ENCODE measurements around the gene MBD6.
"Not testable (repeated sequence)": the region's sequence is repeated elsewhere in the genome, so short reads cannot be mapped to it uniquely, and the experiment has no call there.

The MBD6 gene

GRCh38 chr12:57515934-57516541 lies 6.6 kb upstream of the MBD6 start:
- H2AK5ac ChIP-seq (ENCODE audit: low read depth, low read length), result no peak overlapping the region

GRCh38 chr12:57516617-57517153 lies 5.9 kb upstream of the MBD6 start:
- Histone ChIP-seq H2BK120ac (ENCODE audit: low read depth, low read length) (no peak overlapping the region), H3K18ac (ENCODE audit: low read length) (no peak overlapping the region), H3K27me3 (ENCODE audit: control insufficient read depth in 3 of 3, insufficient read depth in 3 of 3, low read depth in 1 of 3, low read length in 3 of 3) (peaks cover 0 to 2% (median 0%) of the 10 kb centered on the region in 3 experiments), H2BK12ac (ENCODE audit: low read length) (no peak overlapping the region), H3K4me2 (ENCODE audit: insufficient read depth, low read length, poor library complexity, severe bottlenecking) (no peak overlapping the region), H3K4ac (ENCODE audit: low read length) (no peak overlapping the region), H3K4me3 (ENCODE audit: low read length in 2 of 2) (no peak overlapping the region), H2BK5ac (ENCODE audit: low read length) (no peak overlapping the region), H3K27ac (replicated peaks; ENCODE audit: low read length) (no peak overlapping the region), H2AFZ (ENCODE audit: low read length) (no peak overlapping the region), H4K8ac (ENCODE audit: low read depth, low read length) (no peak overlapping the region), H3K36me3 (replicated peaks in 1 of 2; ENCODE audit: control insufficient read depth in 2 of 2, insufficient read depth in 2 of 2, low read length in 2 of 2) (peaks cover 38 to 77% of the 10 kb centered on the region in 2 donors), H3K23ac (ENCODE audit: low read depth, low read length, poor library complexity) (no peak overlapping the region), H2BK15ac (ENCODE audit: low read length) (no peak overlapping the region), H3K79me1 (ENCODE audit: low read depth, low read length) (no peaks in the 10 kb centered on the region), H4K91ac (ENCODE audit: low read depth, low read length, poor library complexity) (no peak overlapping the region), H3K14ac (ENCODE audit: low read length) (no peak overlapping the region), H3K4me1 (ENCODE audit: control insufficient read depth in 2 of 2, insufficient read depth in 1 of 2, low read depth in 1 of 2, low read length in 2 of 2) (peaks cover 12% of the 10 kb centered on the region in 2 donors), H3K9ac (ENCODE audit: low read depth, low read length, poor library complexity) (no peak overlapping the region), H2AK5ac (ENCODE audit: low read depth, low read length) (no peak overlapping the region), H3K9me3 (replicated peaks in 1 of 2; ENCODE audit: control insufficient read depth in 2 of 2, insufficient read depth in 1 of 2, low read depth in 1 of 2, low read length in 2 of 2) (no peaks in the 10 kb centered on the region)
- DNase-seq (ENCODE audit: low spot score), result no peak
- WGBS, 2 donors (ENCODE audit: extremely low coverage in 2 of 2, insufficient read length in 2 of 2, insufficient replicate concordance in 1 of 2), result no CpG with 5 or more reads among the region's 11 CpGs

More at GRCh38 chr12:57515934-57516541, 6.6 kb upstream of the MBD6 start:
- H3K79me1 ChIP-seq (ENCODE audit: low read depth, low read length), result no peaks in the 10 kb centered on the region
- H3K4me3 ChIP-seq (ENCODE audit: low read length in 2 of 2), result no peak overlapping the region
- H3K27me3 ChIP-seq (ENCODE audit: control insufficient read depth in 3 of 3, insufficient read depth in 3 of 3, low read depth in 1 of 3, low read length in 3 of 3), result peaks cover 0 to 2% (median 0%) of the 10 kb centered on the region in 3 experiments
- peaks cover 6 to 7% of the 10 kb centered on the region in 2 donors for H3K4me1 ChIP-seq (ENCODE audit: control insufficient read depth in 2 of 2, insufficient read depth in 1 of 2, low read depth in 1 of 2, low read length in 2 of 2)
- peaks cover 44 to 84% of the 10 kb centered on the region in 2 donors for H3K36me3 ChIP-seq (replicated peaks in 1 of 2; ENCODE audit: control insufficient read depth in 2 of 2, insufficient read depth in 2 of 2, low read length in 2 of 2)
- H2AFZ ChIP-seq (ENCODE audit: low read length), result no peak overlapping the region
- no peak overlapping the region for H3K27ac ChIP-seq (replicated peaks; ENCODE audit: low read length)
- no peak for DNase-seq (ENCODE audit: low spot score)
- no peak overlapping the region for H2BK12ac ChIP-seq (ENCODE audit: low read length)
- no peak overlapping the region for H3K23ac ChIP-seq (ENCODE audit: low read depth, low read length, poor library complexity)
- H3K14ac ChIP-seq (ENCODE audit: low read length), result no peak overlapping the region
- no peak overlapping the region for H3K4ac ChIP-seq (ENCODE audit: low read length)
- H3K9ac ChIP-seq (ENCODE audit: low read depth, low read length, poor library complexity), result no peak overlapping the region
- whole genome bisulfite sequencing, 2 donors (ENCODE audit: extremely low coverage in 2 of 2, insufficient read length in 2 of 2, insufficient replicate concordance in 1 of 2), result no CpG with 5 or more reads among the region's 11 CpGs
- H4K8ac ChIP-seq (ENCODE audit: low read depth, low read length), result no peak overlapping the region
- no peak overlapping the region for H2BK15ac ChIP-seq (ENCODE audit: low read length)
- no peak overlapping the region for H4K91ac ChIP-seq (ENCODE audit: low read depth, low read length, poor library complexity)
- no peak overlapping the region for H2BK120ac ChIP-seq (ENCODE audit: low read depth, low read length)
- no peak overlapping the region for H3K4me2 ChIP-seq (ENCODE audit: insufficient read depth, low read length, poor library complexity, severe bottlenecking)
- H3K18ac ChIP-seq (ENCODE audit: low read length), result no peak overlapping the region
- H3K9me3 ChIP-seq (replicated peaks in 1 of 2; ENCODE audit: control insufficient read depth in 2 of 2, insufficient read depth in 1 of 2, low read depth in 1 of 2, low read length in 2 of 2), result no peaks in the 10 kb centered on the region
- H2BK5ac ChIP-seq (ENCODE audit: low read length), result no peak overlapping the region

GRCh38 chr12:57517187-57517586 lies 5.4 kb upstream of the MBD6 start:
- Histone ChIP-seq H2BK120ac (ENCODE audit: low read depth, low read length) (no peak overlapping the region), H3K9me3 (replicated peaks in 1 of 2; ENCODE audit: control insufficient read depth in 2 of 2, insufficient read depth in 1 of 2, low read depth in 1 of 2, low read length in 2 of 2) (no peaks in the 10 kb centered on the region), H3K18ac (ENCODE audit: low read length) (no peak overlapping the region), H3K4me1 (ENCODE audit: control insufficient read depth in 2 of 2, insufficient read depth in 1 of 2, low read depth in 1 of 2, low read length in 2 of 2) (peaks cover 14 to 15% of the 10 kb centered on the region in 2 donors), H4K91ac (ENCODE audit: low read depth, low read length, poor library complexity) (no peak overlapping the region), H2BK12ac (ENCODE audit: low read length) (no peak overlapping the region), H3K79me1 (ENCODE audit: low read depth, low read length) (no peaks in the 10 kb centered on the region), H3K27me3 (ENCODE audit: control insufficient read depth in 3 of 3, insufficient read depth in 3 of 3, low read depth in 1 of 3, low read length in 3 of 3) (peaks cover 0 to 2% (median 0%) of the 10 kb centered on the region in 3 experiments), H2AFZ (ENCODE audit: low read length) (no peak overlapping the region), H3K4me2 (ENCODE audit: insufficient read depth, low read length, poor library complexity, severe bottlenecking) (no peak overlapping the region), H3K36me3 (replicated peaks in 1 of 2; ENCODE audit: control insufficient read depth in 2 of 2, insufficient read depth in 2 of 2, low read length in 2 of 2) (peaks cover 33 to 72% of the 10 kb centered on the region in 2 donors), H3K23ac (ENCODE audit: low read depth, low read length, poor library complexity) (no peak overlapping the region), H3K14ac (ENCODE audit: low read length) (no peak overlapping the region), H3K27ac (replicated peaks; ENCODE audit: low read length) (no peak overlapping the region), H3K4me3 (ENCODE audit: low read length in 2 of 2) (no peak overlapping the region), H2BK5ac (ENCODE audit: low read length) (no peak overlapping the region), H3K4ac (ENCODE audit: low read length) (no peak overlapping the region), H2BK15ac (ENCODE audit: low read length) (no peak overlapping the region), H4K8ac (ENCODE audit: low read depth, low read length) (no peak overlapping the region), H2AK5ac (ENCODE audit: low read depth, low read length) (no peak overlapping the region), H3K9ac (ENCODE audit: low read depth, low read length, poor library complexity) (no peak overlapping the region)
- no peak for DNase-seq (ENCODE audit: low spot score)
- no CpG with 5 or more reads among the region's 1 CpG for WGBS, 2 donors (ENCODE audit: extremely low coverage in 2 of 2, insufficient read length in 2 of 2, insufficient replicate concordance in 1 of 2)

GRCh38 chr12:57517718-57518117 lies 4.9 kb upstream of the MBD6 start:
- H2BK5ac ChIP-seq (ENCODE audit: low read length); H3K79me1 ChIP-seq (ENCODE audit: low read depth, low read length); H3K14ac ChIP-seq (ENCODE audit: low read length); H4K91ac ChIP-seq (ENCODE audit: low read depth, low read length, poor library complexity); DNase-seq (ENCODE audit: low spot score); H3K23ac ChIP-seq (ENCODE audit: low read depth, low read length, poor library complexity); H2BK15ac ChIP-seq (ENCODE audit: low read length); H2AK5ac ChIP-seq (ENCODE audit: low read depth, low read length); H3K9ac ChIP-seq (ENCODE audit: low read depth, low read length, poor library complexity); H2BK120ac ChIP-seq (ENCODE audit: low read depth, low read length); H3K27ac ChIP-seq (replicated peaks; ENCODE audit: low read length); H3K18ac ChIP-seq (ENCODE audit: low read length); H2AFZ ChIP-seq (ENCODE audit: low read length); H3K4ac ChIP-seq (ENCODE audit: low read length); H3K9me3 ChIP-seq (replicated peaks in 1 of 2; ENCODE audit: control insufficient read depth in 2 of 2, insufficient read depth in 1 of 2, low read depth in 1 of 2, low read length in 2 of 2); H2BK12ac ChIP-seq (ENCODE audit: low read length); H3K27me3 ChIP-seq (ENCODE audit: control insufficient read depth in 3 of 3, insufficient read depth in 3 of 3, low read depth in 1 of 3, low read length in 3 of 3); H3K4me3 ChIP-seq (ENCODE audit: low read length in 2 of 2); H3K4me2 ChIP-seq (ENCODE audit: insufficient read depth, low read length, poor library complexity, severe bottlenecking); H4K8ac ChIP-seq (ENCODE audit: low read depth, low read length): not testable (repeated sequence)
- no CpG with 5 or more reads among the region's 10 CpGs for WGBS, 2 donors (ENCODE audit: extremely low coverage in 2 of 2, insufficient read length in 2 of 2, insufficient replicate concordance in 1 of 2)
- Histone ChIP-seq H3K36me3 (replicated peaks in 1 of 2; ENCODE audit: control insufficient read depth in 2 of 2, insufficient read depth in 2 of 2, low read length in 2 of 2) (peaks cover 29 to 67% of the 10 kb centered on the region in 2 donors), H3K4me1 (ENCODE audit: control insufficient read depth in 2 of 2, insufficient read depth in 1 of 2, low read depth in 1 of 2, low read length in 2 of 2) (peaks cover 14 to 15% of the 10 kb centered on the region in 2 donors)

All from neuronal stem cell (in vitro differentiated cells).